GM15510 (cell line): Measurements from ENCODE around the gene NUP214.

Experiments
- POLR2A ChIP-seq: IDR thresholded peaks from 3 replicates; pipeline ENCODE4 v1.6.1; 2011; ENCODE audit warnings: borderline replicate concordance; ENCODE audit not compliant: insufficient read length; ENCODE audit errors: extremely low read depth

NUP214 gene

DNA sequence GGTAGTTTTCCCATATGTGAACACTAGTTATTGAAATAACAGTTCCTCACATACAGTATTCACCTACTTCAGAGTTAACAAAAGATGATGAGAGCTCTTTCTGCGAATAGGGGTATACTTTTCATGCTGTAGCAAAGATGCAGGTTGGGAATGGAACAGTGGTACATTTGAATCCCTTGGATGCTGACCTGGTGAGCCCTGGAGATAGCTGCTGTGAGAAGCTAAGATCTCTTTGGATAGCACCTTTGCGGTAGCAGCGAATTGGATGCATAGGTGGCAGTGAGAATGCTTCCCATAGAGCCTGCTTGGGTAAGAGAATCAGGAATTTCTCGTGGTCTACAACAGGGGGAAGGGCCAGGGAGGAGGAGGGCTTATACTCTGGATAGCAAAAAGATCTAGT, 61.2 kb downstream of the NUP214 start:
- TF ChIP-seq POLR2A: no peak

DNA sequence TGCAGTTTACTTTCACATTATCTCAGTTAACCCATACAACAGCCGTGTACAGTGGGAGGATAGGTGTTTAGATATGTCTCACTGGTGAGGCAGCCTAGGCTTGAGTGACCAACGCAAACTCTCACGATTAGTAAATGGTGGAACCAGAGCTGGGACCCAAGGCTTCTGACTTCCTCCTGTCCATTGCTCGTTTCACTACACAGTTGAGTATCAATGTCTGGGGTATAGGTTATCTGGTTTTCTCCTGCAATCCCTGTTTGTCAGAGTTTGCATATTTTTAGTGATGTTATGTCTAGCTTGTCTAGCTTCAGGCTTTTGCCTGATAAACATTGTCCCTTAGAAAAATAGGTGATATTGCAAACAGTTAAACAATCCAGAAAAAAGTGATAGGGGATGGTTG, 62.6 kb downstream of the NUP214 start:
- TF ChIP-seq POLR2A: no peak

DNA sequence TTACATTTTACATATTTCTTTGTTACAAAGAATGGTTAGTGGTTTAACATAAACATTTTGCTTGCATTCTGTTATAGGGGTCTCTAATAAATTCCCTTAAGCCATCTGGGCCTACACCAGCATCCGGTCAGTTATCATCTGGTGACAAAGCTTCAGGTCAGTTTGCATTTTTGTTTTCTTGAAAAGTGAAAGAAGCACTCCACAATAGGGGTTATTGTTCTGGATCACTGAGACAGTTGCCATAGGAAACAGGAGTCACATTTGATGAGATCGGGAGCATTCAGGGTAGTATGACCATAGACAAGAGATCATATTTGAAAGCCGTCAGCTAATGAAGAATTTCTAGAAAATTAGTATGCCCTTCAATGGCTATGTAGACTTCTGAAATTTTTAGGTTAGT, 63.6 kb downstream of the NUP214 start:
- no peak for TF ChIP-seq POLR2A

- TF ChIP-seq POLR2A: no peak
Observed at GRCh38 chr9:131190191-131190590, 64.8 kb downstream of the NUP214 start.

GRCh38 chr9:131191857-131192256, 66.5 kb downstream of the NUP214 start:
- TF ChIP-seq POLR2A: no peak

- no peak for TF ChIP-seq POLR2A
Observed at GRCh38 chr9:131193051-131193450, 67.7 kb downstream of the NUP214 start.

DNA sequence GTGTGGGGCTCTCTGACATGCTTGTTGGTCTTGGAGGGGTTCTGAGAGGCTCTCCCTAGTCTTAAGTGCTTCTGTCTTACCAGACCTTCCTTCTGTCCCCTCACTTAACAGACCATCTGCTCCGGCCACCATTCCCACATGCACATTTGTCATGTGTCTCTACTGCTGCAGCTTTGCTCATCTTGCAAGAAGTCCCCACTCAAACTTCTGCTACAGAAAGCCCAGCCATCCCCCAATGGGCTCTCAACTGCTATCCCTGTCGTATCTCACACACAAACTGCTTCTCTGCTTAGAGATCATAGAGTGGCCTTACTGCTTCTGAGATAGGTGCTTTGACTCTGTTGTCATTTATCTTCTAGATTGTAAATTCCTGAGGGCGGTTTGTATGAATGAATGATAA, 69.4 kb downstream of the NUP214 start:
- no peak for TF ChIP-seq POLR2A

DNA sequence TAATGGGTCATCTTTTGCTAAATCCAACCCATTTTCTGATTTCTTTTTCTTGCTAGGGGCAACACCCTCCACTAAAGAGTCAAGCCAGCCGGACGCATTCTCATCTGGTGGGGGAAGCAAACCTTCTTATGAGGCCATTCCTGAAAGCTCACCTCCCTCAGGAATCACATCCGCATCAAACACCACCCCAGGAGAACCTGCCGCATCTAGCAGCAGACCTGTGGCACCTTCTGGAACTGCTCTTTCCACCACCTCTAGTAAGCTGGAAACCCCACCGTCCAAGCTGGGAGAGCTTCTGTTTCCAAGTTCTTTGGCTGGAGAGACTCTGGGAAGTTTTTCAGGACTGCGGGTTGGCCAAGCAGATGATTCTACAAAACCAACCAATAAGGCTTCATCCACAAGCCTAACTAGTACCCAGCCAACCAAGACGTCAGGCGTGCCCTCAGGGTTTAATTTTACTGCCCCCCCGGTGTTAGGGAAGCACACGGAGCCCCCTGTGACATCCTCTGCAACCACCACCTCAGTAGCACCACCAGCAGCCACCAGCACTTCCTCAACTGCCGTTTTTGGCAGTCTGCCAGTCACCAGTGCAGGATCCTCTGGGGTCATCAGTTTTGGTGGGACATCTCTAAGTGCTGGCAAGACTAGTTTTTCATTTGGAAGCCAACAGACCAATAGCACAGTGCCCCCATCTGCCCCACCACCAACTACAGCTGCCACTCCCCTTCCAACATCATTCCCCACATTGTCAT, 72.0 kb downstream of the NUP214 start:
- no peak for TF ChIP-seq POLR2A

DNA sequence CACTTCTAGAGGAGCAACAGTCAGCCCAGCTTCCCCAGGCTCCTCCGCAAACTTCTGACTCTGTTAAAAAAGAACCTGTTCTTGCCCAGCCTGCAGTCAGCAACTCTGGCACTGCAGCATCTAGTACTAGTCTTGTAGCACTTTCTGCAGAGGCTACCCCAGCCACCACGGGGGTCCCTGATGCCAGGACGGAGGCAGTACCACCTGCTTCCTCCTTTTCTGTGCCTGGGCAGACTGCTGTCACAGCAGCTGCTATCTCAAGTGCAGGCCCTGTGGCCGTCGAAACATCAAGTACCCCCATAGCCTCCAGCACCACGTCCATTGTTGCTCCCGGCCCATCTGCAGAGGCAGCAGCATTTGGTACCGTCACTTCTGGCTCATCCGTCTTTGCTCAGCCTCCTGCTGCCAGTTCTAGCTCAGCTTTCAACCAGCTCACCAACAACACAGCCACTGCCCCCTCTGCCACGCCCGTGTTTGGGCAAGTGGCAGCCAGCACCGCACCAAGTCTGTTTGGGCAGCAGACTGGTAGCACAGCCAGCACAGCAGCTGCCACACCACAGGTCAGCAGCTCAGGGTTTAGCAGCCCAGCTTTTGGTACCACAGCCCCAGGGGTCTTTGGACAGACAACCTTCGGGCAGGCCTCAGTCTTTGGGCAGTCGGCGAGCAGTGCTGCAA, 72.8 kb downstream of the NUP214 start:
- no peak for TF ChIP-seq POLR2A

DNA sequence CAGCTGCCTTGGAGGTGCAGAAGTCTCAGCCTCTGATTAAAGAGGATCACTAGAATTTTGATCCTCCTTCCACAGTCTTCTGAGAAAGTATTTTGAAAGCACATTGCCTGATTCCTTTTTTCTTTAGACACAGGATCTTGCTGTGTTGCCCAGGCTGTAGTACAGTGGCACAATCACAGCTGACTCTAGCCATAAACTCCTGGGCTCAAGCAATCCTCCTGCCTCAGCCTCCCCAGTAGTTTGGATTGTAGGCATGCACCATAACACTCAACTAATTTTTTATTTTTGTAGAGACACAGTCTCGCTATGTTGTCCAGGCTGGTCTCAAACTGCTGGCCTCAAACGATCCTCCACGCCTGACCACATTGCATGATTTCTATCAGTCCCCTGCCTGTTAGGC, 76.5 kb downstream of the NUP214 start:
- no peak for TF ChIP-seq POLR2A

DNA sequence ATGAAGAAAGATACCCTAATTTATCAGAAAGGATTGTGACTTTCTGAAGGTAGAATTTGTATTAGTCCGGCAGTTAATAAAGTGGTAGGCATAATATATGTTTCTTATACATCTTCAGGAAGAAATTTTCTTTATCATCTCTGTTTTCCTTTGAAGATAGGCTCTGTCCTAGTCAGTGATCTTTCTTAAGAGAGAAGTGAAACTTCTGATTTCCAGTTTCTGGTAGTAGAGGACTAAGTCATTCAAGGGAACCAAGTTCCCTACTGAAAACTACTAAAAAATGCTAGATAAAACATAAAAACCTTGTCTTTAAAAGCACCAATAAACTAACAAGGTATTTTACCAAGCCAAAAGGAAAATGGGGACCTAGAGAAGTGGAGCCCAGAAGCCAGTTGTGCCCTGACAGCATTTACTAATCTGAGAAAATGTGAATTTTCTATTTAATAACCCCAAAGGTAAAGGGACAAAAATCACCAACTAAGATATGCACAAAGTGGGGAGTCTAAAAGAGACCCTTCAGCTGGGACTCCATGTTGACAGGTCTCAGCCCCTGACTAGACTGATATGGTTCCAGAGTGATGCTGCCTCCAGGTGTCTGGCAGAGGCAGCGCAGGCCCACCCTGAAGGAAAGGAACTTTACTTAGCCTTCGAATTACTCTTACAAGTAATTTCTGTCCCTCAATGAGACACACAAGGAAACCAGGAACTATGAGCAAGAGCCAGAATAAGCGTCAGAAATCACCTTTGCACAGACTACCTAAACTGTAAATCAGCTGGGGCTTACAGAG, 78.2 kb downstream of the NUP214 start:
- TF ChIP-seq POLR2A: no peak

DNA sequence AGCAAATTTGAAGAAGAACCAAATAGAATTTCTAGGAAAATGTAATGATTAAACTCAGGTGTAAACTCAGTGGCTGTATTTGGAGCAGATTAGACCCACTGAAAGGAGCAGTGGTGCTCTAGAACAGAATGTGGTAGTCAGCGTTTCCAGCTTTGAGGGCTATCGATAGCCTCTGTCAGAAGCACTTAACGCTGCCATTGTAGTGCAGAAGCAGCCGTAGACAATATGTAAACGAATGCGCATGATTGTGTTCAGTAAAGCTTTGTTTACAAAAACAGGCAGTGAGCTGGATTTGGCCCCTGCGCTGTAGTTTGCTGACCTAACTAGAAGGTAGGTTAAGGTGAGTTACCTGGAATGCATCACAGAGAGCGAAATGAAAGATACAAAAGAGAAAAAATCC, 78.9 kb downstream of the NUP214 start:
- no peak for TF ChIP-seq POLR2A

GRCh38 chr9:131206495-131206894, 81.1 kb downstream of the NUP214 start:
- no peak for TF ChIP-seq POLR2A

GRCh38 chr9:131214286-131214856, 89.0 kb downstream of the NUP214 start:
- TF ChIP-seq POLR2A: no peak

GRCh38 chr9:131214876-131215275, 89.5 kb downstream of the NUP214 start:
- TF ChIP-seq POLR2A: no peak
